ENCODE data around the gene CACNA1C.

CACNA1C gene

GRCh38 chr12:2352203-2352602, 299.4 kb downstream of the CACNA1C start:
- DNase-seq: no peak

GRCh38 chr12:2353281-2353680, 300.5 kb downstream of the CACNA1C start:
- DNase-seq: no peak

GRCh38 chr12:2353691-2354090, 300.9 kb downstream of the CACNA1C start:
- no peak for DNase-seq

- DNase-seq: no peak
Observed at GRCh38 chr12:2354151-2354991, 301.6 kb downstream of the CACNA1C start.

GRCh38 chr12:2355198-2355597, 302.4 kb downstream of the CACNA1C start:
- DNase-seq: no peak

GRCh38 chr12:2355604-2356003, 302.8 kb downstream of the CACNA1C start:
- no peak for DNase-seq

GRCh38 chr12:2356601-2357125, 303.9 kb downstream of the CACNA1C start:
- DNase-seq: no peak

GRCh38 chr12:2358986-2359658, 306.3 kb downstream of the CACNA1C start:
- no peak for DNase-seq

GRCh38 chr12:2359725-2360629, 307.2 kb downstream of the CACNA1C start:
- DNase-seq: no peak

- no peak for DNase-seq
Observed at GRCh38 chr12:2360630-2361170, 307.9 kb downstream of the CACNA1C start.

- no peak for DNase-seq
Observed at GRCh38 chr12:2363836-2364609, 311.2 kb downstream of the CACNA1C start.

GRCh38 chr12:2364631-2365051, 311.9 kb downstream of the CACNA1C start:
- no peak for DNase-seq

GRCh38 chr12:2366711-2367110, 313.9 kb downstream of the CACNA1C start:
- no peak for DNase-seq

- DNase-seq: no peak
Observed at GRCh38 chr12:2372178-2372577, 319.4 kb downstream of the CACNA1C start.

- no peak for DNase-seq
Observed at GRCh38 chr12:2372735-2373134, 319.9 kb downstream of the CACNA1C start.

- DNase-seq: no peak
Observed at GRCh38 chr12:2373307-2373706, 320.5 kb downstream of the CACNA1C start.

GRCh38 chr12:2374092-2374906, 321.5 kb downstream of the CACNA1C start:
- DNase-seq: no peak

- no peak for DNase-seq
Observed at GRCh38 chr12:2375871-2376270, 323.1 kb downstream of the CACNA1C start.

GRCh38 chr12:2376908-2377657, 324.3 kb downstream of the CACNA1C start:
- DNase-seq: no peak

GRCh38 chr12:2378835-2379330, 326.1 kb downstream of the CACNA1C start:
- no peak for DNase-seq

Measured in stimulated activated CD4-positive, alpha-beta T cell treated with anti-CD3 and anti-CD28 coated beads, Interleukin-15, amount 100 ng/mL, for 24 hours (primary cell).